Skin of body (tissue), 2 donors: ENCODE data around the gene SERPINA4. TPM values are rescaled to one million over a fixed set of nuclear protein-coding genes. Genes with fewer than 3 reads are reported as not detected.

Source experiments
- DNase-seq: peaks from one replicate; lab custom pipeline; 2025; lab: John Stamatoyannopoulos, UW
- total RNA-seq: library from RNA; depleted of rRNA; stranded (reverse); fragments of >200 nt; gene quantifications from one replicate; pipeline ENCODE4 v1.2.3, GENCODE V29; 2014

Gene SERPINA4
- total RNA-seq, 1 donor from 2014 or later, result 0.49 TPM

DNA sequence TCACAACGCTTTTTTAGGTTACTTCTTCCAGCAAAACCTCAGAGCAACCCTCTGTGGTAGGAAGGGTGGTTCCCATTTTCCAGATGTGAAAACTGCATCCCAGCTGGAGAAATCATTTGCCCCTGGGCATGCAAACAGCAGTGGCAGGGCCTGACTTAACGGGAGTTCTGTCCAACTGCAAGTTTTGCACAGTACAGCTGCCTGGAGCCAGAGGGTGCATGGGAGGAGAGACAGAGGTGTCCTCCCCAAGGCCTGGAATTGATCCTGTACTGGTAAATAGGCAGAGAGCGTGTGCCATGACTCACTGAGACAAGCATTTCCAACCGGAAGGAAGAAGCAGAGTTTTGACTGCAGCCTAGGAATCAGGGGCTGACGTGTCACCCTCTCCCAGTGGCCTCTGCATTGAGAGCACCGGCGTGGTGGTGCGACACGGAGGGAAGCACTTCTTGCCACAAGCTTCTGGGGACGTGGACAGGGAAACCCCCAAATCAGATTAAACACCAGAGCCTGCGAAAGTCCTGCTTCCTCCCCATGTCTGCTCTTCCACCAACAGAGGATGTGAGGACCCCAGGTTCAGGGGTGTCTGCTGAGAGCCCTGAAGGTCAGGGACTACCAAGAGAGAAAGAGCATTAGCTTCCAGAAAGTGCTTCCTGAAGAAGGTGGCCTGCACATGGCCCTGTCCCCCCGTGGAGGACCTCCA is 19.0 kb upstream of the SERPINA4 start:
- no peak for DNase-seq

DNA sequence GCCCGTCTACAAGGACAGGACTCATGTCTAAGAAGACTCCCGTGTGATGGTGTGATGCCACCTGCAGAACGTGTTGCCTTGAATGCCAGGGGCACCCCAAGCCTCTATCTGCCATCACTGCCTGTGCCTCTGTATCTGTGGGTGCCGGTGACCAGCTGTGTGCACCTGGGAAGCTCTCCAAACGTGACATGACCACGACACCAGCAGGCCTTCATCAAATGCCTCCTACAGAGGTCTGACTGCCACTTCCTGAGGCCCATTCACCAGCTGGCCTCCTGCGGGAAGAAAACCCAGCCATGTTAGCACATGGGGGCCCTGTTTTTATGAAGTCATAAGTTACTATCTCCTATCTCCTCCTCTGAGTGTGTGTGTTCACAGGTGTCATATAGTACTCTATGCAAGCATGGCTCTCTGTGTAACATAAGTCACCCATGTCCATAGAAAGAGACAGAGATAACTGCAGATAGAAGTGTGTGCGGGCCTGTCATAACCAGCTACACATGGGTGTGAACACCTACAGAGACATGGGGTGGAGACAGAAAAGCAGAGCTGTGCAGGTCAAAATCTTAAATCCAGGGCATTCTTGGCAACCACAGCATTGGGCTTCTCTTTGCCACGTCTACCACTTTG is 18.3 kb upstream of the SERPINA4 start:
- DNase-seq, result no peak

DNA sequence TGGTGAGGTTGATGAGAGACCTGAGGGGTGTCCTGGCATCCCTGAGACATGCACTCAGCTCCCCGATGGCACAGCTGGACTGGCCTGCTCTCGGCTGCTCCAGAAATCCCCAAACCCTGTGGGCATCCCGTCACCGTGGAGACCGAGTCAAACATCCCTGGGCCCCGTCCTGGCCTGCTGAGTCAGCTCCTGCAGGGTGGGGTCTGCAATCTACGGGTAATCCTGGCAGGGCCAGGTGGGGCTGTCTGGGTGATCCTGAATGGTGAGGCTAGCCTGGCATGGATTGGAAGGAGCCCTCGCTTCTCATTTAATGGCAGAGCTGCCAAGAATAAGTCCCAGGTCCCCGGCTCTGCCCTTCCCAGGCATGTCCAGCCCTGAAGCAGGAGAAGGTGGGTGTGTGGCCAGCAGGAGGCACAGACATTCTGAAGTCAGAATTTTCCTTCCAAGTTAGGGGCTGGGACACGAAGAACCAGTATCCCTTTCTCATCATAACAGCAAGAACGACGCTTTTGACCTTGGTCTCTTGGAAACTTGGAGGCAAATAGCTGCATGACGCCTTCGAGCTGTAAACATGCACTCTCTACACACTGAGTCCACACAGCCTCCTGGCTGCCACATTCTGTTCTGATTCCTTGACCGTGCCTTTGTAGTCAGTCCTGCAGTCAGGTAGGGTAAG is 17.7 kb upstream of the SERPINA4 start:
- DNase-seq, result no peak

DNA sequence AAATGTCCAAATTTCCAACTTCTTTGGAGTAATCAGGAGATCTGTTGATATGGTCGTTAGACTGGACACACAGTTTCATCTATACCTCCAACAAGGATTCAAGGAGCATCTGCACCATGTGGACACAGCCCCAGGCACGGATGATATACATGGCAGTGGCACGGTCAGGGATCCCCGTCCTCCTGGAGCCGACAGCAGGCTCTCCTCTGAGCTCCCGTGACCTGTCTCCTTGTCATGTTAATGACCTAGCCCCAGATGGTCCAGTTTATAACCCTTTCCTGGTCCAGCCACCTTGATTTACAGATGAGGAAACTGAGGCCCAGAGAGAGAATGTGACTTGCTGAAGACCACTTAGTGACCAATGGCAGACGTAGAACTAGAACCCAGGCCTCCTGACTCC is 16.5 kb upstream of the SERPINA4 start:
- no peak for DNase-seq

DNA sequence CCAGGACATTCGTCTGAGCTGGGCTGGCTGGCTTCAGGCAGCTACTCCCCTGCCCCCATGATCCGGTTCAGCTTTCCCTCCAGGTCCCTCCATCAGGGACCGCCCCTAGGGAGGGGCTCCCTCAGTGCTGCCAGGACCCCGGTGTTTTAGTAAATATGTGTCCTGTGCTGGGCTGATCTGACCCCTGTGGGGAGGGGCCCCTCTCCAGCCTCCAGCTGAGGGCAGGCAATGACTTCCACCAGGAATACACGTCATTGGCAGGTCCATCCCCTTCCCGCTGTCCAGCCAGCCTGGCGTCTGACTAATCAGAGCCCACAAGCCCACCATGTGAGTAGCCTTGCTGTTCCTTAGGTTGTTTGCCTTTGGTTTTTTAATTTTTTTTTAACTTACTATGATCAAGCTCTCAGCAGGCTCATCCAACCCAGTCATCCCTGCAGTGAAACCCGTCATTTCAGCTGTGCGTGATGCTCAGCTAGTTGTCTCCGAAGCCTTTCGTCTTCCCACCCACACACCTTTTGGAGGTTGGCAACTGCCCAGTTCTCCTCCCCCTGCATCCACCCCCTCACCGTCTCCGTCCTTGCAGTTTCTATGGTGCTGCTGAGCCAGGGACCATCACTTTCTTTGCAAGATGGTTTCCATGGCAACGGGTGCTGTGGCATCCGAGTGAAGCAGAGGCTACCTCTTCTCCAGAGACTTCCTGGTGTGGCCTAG is 16.0 kb upstream of the SERPINA4 start:
- no peak for DNase-seq

DNA sequence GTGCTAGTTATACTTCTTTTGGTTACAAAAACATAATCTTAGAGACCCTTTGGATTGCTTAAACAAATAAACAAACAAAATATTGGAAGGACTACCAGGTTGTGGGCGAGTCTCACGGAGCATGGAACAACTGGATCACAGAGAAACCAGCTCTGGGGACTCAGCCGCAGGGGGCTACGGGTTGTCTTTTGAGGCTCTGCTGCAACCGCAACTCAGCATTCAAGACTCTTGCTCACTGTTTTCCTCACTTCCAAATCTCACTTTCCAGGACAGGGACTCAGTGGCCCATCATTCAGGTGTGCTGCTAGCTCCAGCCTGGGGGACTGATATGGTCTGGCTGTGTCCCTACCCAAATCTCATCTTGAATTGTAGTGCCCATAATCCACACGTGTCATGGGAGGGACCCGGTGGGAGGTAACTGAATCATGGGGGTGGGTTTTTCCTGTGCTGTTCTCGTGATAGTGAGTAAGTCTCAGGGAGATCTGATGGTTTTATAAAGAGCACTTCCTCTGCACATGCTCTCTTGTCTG is 14.0 kb upstream of the SERPINA4 start:
- DNase-seq, result no peak

DNA sequence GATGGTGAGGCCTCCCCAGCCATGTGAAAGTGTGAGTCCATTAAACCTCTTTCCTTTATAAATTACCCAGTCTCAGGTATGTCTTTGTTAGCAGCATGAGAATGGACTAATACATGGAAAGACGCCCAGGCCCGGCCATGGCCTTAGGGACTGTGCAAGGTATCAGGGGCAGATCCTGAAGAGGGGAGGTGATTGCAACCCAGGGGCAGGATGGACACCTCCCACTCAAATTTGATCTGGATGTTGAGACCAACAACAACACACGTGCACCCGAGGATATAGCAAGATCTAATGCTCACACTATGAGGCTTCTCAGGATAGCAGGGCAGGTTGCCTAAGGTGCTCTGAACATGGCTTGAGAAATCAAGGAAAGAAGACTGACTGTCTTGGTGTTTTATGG is 13.5 kb upstream of the SERPINA4 start:
- DNase-seq, result no peak

DNA sequence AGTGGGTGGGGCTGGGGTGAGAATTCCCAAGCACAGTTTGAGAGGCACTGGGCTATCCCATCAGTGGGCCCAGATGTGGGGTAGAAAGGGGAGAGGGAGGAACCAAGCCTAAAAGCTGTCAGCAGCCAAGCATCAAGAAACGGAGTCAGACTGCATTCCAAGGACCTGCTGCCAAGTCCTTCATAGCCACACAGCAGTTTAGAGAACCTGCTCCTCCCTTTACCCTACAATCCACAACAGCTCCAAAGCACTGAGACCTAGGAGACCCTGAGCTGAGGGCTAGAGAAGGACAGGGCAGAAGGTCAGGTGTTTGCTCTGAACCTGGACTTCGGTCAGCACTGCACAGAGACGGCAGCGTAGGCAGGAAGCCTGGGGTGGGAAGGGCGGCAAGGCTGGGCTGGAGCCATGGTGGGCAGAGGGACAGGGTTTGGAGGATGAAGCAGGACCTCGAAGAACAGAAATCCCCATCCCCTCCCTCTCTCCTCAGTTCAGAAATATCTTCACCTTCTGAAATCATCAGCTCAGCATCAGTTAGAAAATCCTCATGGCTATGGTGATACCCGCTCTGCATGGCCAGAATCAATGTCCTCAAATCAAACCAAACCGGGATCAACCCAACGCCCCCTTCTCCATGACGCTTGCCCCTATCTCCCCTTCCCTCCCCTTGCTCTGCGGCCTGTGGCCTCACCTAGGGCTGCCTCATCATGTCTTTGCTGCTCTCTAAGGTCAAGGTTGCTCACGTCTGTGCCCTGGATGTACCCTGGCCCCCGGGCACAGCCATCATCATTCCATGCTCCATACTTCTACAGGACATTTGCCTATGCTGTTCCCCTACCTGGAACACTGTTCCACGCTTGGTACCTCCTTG is 12.9 kb upstream of the SERPINA4 start:
- no peak for DNase-seq

DNA sequence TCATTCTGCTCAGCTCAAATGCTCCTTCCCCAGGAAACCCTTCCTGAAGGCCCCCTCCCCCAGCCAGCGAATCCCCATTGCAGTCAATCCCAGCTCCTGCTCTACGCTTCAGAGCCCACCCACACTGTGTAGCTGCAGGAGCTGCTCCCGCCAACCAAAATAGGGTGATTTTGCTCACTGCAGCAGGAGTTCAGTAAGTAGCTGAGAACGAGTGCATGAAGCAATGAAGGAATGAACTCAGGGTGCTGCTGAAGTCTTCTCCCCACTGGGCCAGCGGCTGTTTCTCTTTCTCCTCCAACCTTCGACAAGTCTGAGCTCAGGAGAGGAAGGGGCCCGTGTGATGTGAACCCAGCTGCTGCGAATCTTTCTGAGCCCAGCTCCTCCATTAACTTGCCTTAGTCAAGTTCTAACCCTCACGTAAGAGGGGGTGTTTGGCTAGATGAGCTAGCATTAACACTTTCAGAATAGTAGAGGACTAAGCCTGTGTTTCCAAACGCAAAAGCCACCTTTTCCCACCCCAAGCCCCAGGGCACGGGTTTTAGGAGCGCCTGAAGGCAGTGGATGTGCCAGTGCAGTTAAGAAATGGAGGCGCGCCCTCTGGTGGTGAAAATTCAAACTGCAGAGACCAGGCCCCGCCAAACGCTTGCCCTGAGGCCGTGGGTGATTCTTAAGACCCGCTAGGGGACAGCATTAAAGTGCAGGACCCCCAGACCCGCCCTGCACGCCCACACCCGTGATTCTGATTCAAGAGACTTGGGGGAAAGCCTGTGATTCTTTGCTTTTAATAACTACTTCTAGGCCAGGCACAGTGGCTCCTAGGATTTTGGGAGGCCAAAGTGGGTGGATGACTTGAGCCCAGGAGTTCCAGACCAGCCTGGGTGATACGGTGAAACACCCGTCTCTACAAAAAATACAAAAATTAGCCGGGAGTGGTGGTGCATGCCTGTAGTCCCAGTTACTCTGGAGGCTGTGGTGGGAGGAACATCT is 11.9 kb upstream of the SERPINA4 start:
- no peak for DNase-seq

DNA sequence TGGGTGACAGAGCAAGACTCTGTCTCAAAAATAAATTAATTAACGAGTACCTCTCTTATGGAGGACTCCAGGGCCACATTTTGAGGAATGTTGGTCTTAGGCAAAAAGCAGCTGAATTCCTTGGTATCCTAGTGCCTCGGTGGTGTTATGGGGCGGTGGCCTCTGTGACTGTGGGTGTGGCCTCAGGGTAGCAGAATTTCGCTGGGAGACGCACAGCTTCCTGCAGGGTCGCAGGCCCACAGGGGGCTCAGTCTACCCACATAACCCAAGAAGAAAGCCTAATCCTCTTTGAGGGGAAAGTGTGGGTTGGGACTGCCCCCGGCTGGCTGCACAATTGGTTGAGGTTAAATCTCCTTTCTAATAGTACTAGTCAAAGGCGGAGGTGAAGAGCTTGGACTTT is 11.2 kb upstream of the SERPINA4 start:
- DNase-seq, result no peak

DNA sequence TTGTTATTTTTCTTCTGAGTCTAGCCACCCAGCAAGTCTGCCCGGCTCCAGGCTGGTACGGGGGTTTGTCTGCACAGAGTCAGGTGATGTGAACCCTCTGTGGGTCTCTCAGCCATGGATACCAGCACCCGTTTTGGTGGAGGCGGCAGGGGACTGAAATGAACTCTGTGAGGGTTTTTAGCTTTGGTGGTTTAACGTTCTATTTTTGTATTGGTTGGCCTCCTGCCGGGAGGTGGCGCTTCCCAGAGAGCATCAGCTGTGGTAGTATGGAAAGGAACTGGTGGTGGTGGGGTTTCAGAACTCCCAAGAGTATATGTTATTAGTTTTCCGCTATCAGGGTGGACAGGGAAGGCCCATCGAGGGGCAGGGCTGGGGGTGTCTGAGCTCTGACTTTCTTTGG is 5.3 kb upstream of the SERPINA4 start:
- no peak for DNase-seq

DNA sequence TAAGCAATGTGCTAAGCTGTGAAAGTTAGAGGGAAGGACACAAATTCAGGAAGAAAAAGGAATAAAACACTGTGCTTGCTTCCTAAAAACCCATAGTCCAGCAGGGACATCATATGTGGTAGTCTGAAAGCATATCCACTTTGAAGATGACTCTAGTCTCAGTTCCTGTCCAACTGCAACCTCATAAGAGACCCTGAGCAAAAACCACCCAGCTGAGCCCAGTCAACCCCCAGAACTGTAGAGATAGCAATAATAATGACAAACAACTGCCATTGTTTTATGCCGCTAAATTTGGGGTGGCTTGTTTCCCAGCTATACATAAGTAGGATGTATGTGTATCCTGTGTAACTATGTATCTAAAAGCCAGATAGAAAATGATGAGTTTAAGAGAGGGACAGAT is 3.9 kb upstream of the SERPINA4 start:
- no peak for DNase-seq

DNA sequence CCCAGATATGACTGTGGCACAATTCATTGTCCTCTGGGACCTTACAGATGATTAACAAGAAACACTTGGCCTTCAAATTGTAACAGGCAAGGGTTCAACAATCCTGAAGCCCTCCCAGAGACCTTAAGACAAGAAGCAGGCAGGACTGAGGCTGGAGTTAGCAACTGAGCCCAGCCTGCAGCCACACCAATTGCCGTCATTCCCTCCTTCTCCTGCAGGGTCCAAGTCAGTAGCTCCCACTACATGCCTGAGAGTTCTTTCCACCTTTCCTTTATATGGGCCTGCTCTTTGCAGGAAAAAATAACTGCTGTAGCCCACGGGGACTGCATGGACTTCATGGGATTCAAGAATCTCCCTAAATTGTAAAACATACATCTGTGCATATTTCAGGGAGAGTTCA is 2.4 kb upstream of the SERPINA4 start:
- DNase-seq, result no peak

DNA sequence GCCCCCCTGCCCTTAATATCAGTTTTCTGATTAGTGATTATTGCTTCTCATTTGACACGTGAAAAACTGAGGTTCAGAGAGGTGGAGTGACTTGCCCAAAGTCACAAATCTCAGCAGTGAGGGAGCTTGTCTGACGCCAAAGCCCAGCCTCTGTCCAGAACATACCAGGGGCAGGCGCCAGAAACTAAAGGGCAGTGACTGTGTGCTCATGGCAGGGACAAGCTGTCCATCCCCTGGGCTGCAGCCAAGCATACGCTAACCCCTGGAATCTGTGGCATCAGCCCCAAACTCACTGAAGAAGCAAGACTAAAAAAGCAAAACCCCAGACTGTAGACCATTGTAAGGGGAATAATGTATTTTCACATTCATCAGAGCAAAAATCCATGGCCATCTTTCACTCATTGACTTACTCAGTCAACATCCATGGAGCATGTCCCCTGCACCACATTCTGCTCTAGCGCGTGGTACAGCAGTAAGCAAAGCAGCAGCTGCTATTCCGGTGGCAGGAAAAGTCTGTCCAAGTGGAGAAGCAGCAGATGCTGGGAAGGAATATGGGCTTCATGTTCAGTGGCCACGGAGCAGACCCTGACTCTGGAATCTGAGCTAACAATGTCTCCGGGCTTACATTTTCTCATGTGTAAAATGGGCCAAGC is 1.5 kb upstream of the SERPINA4 start:
- no peak for DNase-seq

DNA sequence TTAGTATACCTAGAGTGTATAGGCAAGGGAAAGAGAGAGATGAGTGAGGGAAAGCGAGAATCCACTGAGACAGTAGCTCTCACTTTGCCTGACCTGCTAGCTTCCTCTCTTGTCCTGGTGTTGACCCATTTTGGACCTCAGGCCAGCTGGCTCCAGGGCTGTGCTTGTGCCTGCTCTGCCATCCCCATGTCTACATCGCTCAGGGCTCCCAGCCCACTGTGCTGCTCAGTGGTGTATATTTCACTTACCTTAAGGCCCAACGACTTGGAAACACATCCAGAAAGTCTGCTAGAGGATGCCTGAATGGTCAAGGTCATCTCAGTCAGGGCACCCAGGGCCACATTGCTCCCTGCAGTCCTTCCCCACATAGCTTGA is 964 bp upstream of the SERPINA4 start:
- DNase-seq, result no peak

DNA sequence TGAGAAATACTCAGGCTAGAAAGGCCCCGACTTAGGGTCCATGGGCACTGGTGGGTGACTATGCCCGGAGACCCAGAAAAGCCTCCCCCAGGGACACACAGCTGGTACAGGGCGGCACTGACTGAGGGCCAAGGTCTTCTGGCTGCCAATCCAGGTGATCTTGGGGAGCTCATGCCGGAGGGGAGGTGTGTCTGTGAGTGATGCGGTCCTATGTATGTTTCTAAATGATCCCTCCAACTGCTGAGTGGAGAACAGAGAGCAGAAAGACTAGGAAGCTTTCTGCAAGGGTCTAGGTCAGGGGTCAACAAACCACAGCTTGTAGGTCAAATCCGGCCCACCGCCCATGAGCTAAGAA is 391 bp downstream of the SERPINA4 start:
- DNase-seq, result no peak

DNA sequence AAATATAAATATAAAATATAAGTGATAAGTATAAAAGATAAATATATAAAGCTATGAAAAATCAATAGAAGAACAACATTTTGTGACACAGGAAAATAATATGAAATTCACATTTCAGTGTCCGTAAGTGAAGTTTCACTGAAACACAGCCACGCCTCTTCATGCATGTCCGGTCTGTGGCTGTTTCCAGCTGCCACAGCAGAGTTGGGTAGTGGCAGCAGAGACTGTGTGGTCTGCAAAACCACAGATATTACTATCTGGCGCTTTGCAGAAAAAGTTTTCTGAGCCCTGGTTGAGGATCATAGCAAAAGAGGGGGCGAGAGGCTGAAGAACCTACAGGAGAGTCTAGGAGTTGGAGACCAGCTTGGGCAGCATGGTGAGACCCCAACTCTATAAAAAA is 780 bp downstream of the SERPINA4 start:
- no peak for DNase-seq

DNA sequence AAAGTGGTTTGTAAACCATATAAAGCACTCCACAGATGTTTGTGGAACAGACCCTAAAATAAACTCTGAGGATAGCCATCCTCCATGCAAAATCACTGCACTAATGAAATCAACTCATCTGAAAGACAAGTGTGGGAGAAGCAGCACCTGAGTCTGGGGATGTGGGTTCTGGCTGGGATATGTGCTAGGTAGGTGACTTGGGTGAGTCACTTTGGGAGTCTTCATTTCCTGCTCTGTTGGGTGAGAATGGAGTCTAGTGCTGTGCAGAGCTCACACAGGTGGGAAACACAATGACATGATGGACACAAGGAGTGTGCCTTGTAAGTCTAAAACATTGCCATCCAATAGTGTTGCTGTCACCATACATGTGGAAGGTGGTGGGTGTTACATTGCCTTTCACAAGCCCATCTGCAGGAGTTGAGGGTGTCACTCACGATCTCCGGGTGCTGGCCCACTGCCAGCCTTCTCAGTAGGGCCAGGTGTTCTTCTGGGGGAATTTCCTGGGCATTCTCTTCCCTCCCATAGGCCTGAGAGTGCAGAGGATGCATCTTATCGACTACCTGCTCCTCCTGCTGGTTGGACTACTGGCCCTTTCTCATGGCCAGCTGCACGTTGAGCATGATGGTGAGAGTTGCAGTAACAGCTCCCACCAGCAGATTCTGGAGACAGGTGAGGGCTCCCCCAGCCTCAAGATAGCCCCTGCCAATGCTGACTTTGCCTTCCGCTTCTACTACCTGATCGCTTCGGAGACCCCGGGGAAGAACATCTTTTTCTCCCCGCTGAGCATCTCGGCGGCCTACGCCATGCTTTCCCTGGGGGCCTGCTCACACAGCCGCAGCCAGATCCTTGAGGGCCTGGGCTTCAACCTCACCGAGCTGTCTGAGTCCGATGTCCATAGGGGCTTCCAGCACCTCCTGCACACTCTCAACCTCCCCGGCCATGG is 2.0 kb downstream of the SERPINA4 start:
- DNase-seq, result no peak
